GM19023 (cell line): Measurements from ENCODE around the gene MPND.

Source experiments
- ATAC-seq: cut with Tn5 transposase; IDR thresholded peaks from one replicate; pipeline ENCODE4 v1.9.1; 2021; ENCODE audit warnings: mild to moderate bottlenecking, moderate library complexity; ENCODE audit not compliant: unreplicated experiment

The MPND gene

GRCh38 chr19:4363571-4364304, 20.4 kb downstream of the MPND start:
- no peak for ATAC-seq

GRCh38 chr19:4365341-4365740, 22.0 kb downstream of the MPND start:
- no peak for ATAC-seq

- ATAC-seq = no peak
These were observed 22.7 kb downstream of the MPND start for GRCh38 chr19:4365791-4366665.

GRCh38 chr19:4366666-4367335, 23.4 kb downstream of the MPND start:
- ATAC-seq = no peak

- ATAC-seq = no peak
These were observed 24.0 kb downstream of the MPND start for GRCh38 chr19:4367336-4367723.

- ATAC-seq = no peak
These were observed 24.4 kb downstream of the MPND start for GRCh38 chr19:4367781-4368127.

- no peak for ATAC-seq
These were observed 24.9 kb downstream of the MPND start for GRCh38 chr19:4368128-4368820.

GRCh38 chr19:4369109-4369887, 25.9 kb downstream of the MPND start:
- peak; percentile 49 for ATAC-seq

GRCh38 chr19:4369888-4370260, 26.5 kb downstream of the MPND start:
- peak; percentile 47 for ATAC-seq

- no peak for ATAC-seq
These were observed 27.2 kb downstream of the MPND start for GRCh38 chr19:4370418-4371041.

GRCh38 chr19:4371247-4372164, 28.1 kb downstream of the MPND start:
- ATAC-seq = no peak

GRCh38 chr19:4372165-4373012, 29.0 kb downstream of the MPND start:
- no peak for ATAC-seq

GRCh38 chr19:4373013-4373367, 29.6 kb downstream of the MPND start:
- no peak for ATAC-seq

- ATAC-seq = no peak
These were observed 30.5 kb downstream of the MPND start for GRCh38 chr19:4373601-4374497.

- ATAC-seq = no peak
These were observed 31.3 kb downstream of the MPND start for GRCh38 chr19:4374498-4375163.

- ATAC-seq = no peak
These were observed 32.0 kb downstream of the MPND start for GRCh38 chr19:4375164-4376027.
